Endothelial cell of umbilical vein (primary cell): Measurements from ENCODE around the gene TCF23. TPM values are rescaled to one million over a fixed set of nuclear protein-coding genes. Genes with fewer than 3 reads are reported as not detected.

ENCODE experiments used
- BruUV-seq: library from RNA; stranded (reverse); fragments of 400-500 nt; replicated peaks from 2 replicates; lab custom pipeline; 2021; lab: Mats Ljungman, UMichigan
- CTCF ChIA-PET: fragments of 300-600, 350-600 bp; sonication (Branson Sonifier 250); formaldehyde crosslinking; loops from one replicate; lab custom pipeline; 2021; ENCODE audit warnings: antibody characterized with exemption, inconsistent platforms; lab: Charles Lee
- POLR2A ChIA-PET: fragments of 300-600, 350-600 bp; sonication (Branson Sonifier 250); formaldehyde crosslinking; loops from one replicate; lab custom pipeline; 2021; ENCODE audit warnings: antibody characterized with exemption, inconsistent platforms; lab: Charles Lee
- DNase-seq: peaks from one replicate; pipeline ENCODE4 v3.0.0-alpha.2; 2011; ENCODE audit warnings: low read depth, low spot score
- FAIRE-seq: peaks from 2 replicates; lab custom pipeline; 2011; peaks lifted over from hg19 to GRCh38; lab: Jason Lieb, UNC
- H2AFZ ChIP-seq: 2 replicates; pipeline ENCODE4 v1.6.0; 2012; ENCODE audit warnings: low read depth, low read length, control low read depth, inconsistent platforms
- H3K27ac ChIP-seq: 2 replicates; pipeline ENCODE4 v1.5.1; 2011; ENCODE audit warnings: low read depth, mild to moderate bottlenecking, control low read depth, low read length, moderate library complexity; ENCODE audit not compliant: insufficient read depth
- H3K27me3 ChIP-seq, 2 experiments: 2 replicates each; pipeline versions ENCODE4 v1.6.0 to v1.6.1; 2011; ENCODE audit warnings: low read length in 2 of 2, mixed read lengths in 1 of 2; ENCODE audit not compliant: control insufficient read depth in 2 of 2, insufficient read depth in 2 of 2
- H3K36me3 ChIP-seq, 2 experiments: 2 replicates in 1 of 2; 3 replicates in 1 of 2; pipeline ENCODE4 v1.5.1; 2011; ENCODE audit warnings: low read length in 2 of 2, mild to moderate bottlenecking in 1 of 2, moderate library complexity in 1 of 2; ENCODE audit not compliant: control insufficient read depth in 2 of 2, insufficient read depth in 2 of 2; ENCODE audit errors: extremely low read depth in 1 of 2
- H3K4me1 ChIP-seq: 3 replicates; pipeline ENCODE4 v1.5.1; 2011; ENCODE audit warnings: mild to moderate bottlenecking, low read length; ENCODE audit not compliant: control insufficient read depth, insufficient read depth; ENCODE audit errors: extremely low read depth
- H3K4me2 ChIP-seq: 2 replicates; pipeline ENCODE4 v1.6.1; 2011; ENCODE audit warnings: low read length, control low read depth, mixed read lengths; ENCODE audit not compliant: insufficient read depth
- H3K4me3 ChIP-seq, 3 experiments: fragments of 200-600 bp in 1 of 3; sonication (generic), shearing (Covaris generic) in 1 of 3; replicated peaks in 1 of 3; 2 replicates each; pipeline ENCODE4 v1.5.1; 2011 to 2016; ENCODE audit warnings: control low read depth in 3 of 3, low read length in 3 of 3, mild to moderate bottlenecking in 2 of 3, inconsistent platforms in 1 of 3, low read depth in 1 of 3, moderate library complexity in 1 of 3; ENCODE audit not compliant: insufficient read depth in 1 of 3
- H3K79me2 ChIP-seq: 2 replicates; pipeline ENCODE4 v1.6.0; 2012; ENCODE audit warnings: low read length, inconsistent platforms; ENCODE audit not compliant: control insufficient read depth, insufficient read depth
- H3K9ac ChIP-seq: replicated peaks from 2 replicates; pipeline ENCODE3; 2011; ENCODE audit warnings: low read length, control low read depth; ENCODE audit not compliant: insufficient read depth; ENCODE audit errors: extremely low read depth
- H3K9me1 ChIP-seq: replicated peaks from 3 replicates; pipeline ENCODE4 v1.6.0; 2011; ENCODE audit warnings: mild to moderate bottlenecking, low read length; ENCODE audit not compliant: control insufficient read depth, insufficient read depth; ENCODE audit errors: extremely low read depth
- H3K9me3 ChIP-seq: replicated peaks from 2 replicates; pipeline ENCODE4 v1.5.1; 2012; ENCODE audit warnings: low read length, inconsistent platforms; ENCODE audit not compliant: control insufficient read depth, insufficient read depth
- H4K20me1 ChIP-seq: replicated peaks from 2 replicates; pipeline ENCODE3; 2011; ENCODE audit warnings: mild to moderate bottlenecking, low read length; ENCODE audit not compliant: control insufficient read depth, insufficient read depth; ENCODE audit errors: extremely low read depth
- EZH2 ChIP-seq: IDR thresholded peaks from 2 replicates; pipeline ENCODE4 v1.6.1; 2012; ENCODE audit warnings: borderline replicate concordance, low read depth, mild to moderate bottlenecking, moderate library complexity, low read length, inconsistent platforms; ENCODE audit not compliant: severe bottlenecking
- FOS ChIP-seq: IDR thresholded peaks from 2 replicates; pipeline ENCODE4 v1.6.1; 2011; ENCODE audit warnings: mild to moderate bottlenecking, low read length, moderate library complexity, borderline replicate concordance; ENCODE audit not compliant: insufficient read depth
- GATA2 ChIP-seq: IDR thresholded peaks from 2 replicates; pipeline ENCODE4 v1.7.0; 2011; ENCODE audit warnings: low read depth, mild to moderate bottlenecking, moderate library complexity, mixed read lengths, low read length; ENCODE audit not compliant: insufficient read length, insufficient read depth
- JUN ChIP-seq: IDR thresholded peaks from 2 replicates; pipeline ENCODE4 v1.6.1; 2011; ENCODE audit warnings: borderline replicate concordance, low read depth; ENCODE audit not compliant: insufficient read length, insufficient read depth
- MAX ChIP-seq: IDR thresholded peaks from 2 replicates; pipeline ENCODE4 v1.6.1; 2011; ENCODE audit not compliant: insufficient read depth, insufficient read length
- MYC ChIP-seq: IDR thresholded peaks from one replicate; pipeline ENCODE4 v1.6.1; 2011; ENCODE audit warnings: mild to moderate bottlenecking, low read depth, low read length
- POLR2A ChIP-seq: IDR thresholded peaks from 2 replicates; pipeline ENCODE4 v1.6.1; 2012; ENCODE audit warnings: low read depth, mild to moderate bottlenecking, control low read depth, low read length
- POLR2AphosphoS5 ChIP-seq: IDR thresholded peaks from 2 replicates; pipeline ENCODE4 v1.6.1; 2012; ENCODE audit warnings: low read depth, mild to moderate bottlenecking, control low read depth, low read length, moderate library complexity; ENCODE audit not compliant: insufficient read depth
- dilution Hi-C: fragments of 300-500 bp; cut with MboI; formaldehyde crosslinking; loops from one replicate; pipeline ENCODE4 v1.15.0; 2019; ENCODE audit warnings: low sequenced_read_pairs; ENCODE audit not compliant: extremely low pct_ligation_motif_present
- intact Hi-C: fragments of 100-400 bp; cut with micrococcal nuclease; formaldehyde crosslinking; loops from one replicate; pipeline ENCODE4 v1.10.0; 2022
- polyA plus RNA-seq, 4 experiments: library from polyadenylated mRNA; depleted of rRNA in 3 of 4; stranded (reverse) in 3 of 4; unstranded in 1 of 4; fragments of >200 nt; gene quantifications; 2 replicates each; pipeline versions ENCODE4 v1.2.1 to v1.2.3, GENCODE V29; 2011 to 2012; ENCODE audit warnings: missing spikeins in 1 of 4
- total RNA-seq: library from RNA; stranded (reverse); gene quantifications from 2 replicates; pipeline ENCODE4 v1.2.3, GENCODE V29; 2021
- TF ChIP-seq, protein P1 (sequence below), 2 donors: IDR thresholded peaks; 1 replicate in 1 of 2; 2 replicates in 1 of 2; pipeline ENCODE4 v1.5.1; 2011; ENCODE audit warnings: low read length in 2 of 2, mild to moderate bottlenecking in 2 of 2, moderate library complexity in 2 of 2, control low read depth in 1 of 2, inconsistent platforms in 1 of 2, low read depth in 1 of 2; ENCODE audit not compliant: insufficient read depth in 1 of 2; ENCODE audit errors: extremely low read depth in 1 of 2

TCF23 gene
- total and polyA plus RNA-seq, 2 donors (not counting 3 experiments of a cell fraction or from before 2014, with no cell fraction given), result not detected

DNA sequence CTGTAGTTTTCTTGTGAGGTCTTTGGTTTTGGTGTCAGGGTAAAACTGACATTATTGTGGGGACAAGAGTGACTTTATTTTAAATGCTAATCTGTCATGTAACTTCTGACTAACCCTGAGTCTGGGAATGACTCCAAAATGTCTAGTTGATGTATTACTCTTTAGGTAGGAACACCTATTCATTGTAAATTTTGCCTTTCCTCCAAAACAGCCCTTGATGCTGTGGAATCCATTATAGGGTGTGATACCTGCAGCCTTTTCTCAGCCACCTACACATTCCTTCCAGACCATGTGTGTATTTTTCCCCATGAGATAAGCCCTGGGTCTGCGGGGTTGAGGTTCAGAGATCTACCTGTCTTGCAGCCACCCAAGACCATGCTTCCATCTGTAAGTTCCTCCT lies 5.5 kb upstream of the TCF23 start:
- no peaks in the 10 kb centered on the region for H3K79me2 ChIP-seq
- no peak overlapping the region for H3K27ac ChIP-seq
- no peak overlapping the region for H3K4me2 ChIP-seq
- no peaks in the 10 kb centered on the region for H3K9me3 ChIP-seq
- intact Hi-C loops (no loop called here), dilution Hi-C loops (no loop called here)
- no peak for TF ChIP-seq GATA2
- no peak for TF ChIP-seq POLR2A
- TF ChIP-seq EZH2, result no peak
- TF ChIP-seq MYC, result no peak
- no peak for TF ChIP-seq POLR2AphosphoS5
- TF ChIP-seq FOS, result no peak
- TF ChIP-seq MAX, result no peak
- no peak for TF ChIP-seq JUN
- TF ChIP-seq, protein P1, sequence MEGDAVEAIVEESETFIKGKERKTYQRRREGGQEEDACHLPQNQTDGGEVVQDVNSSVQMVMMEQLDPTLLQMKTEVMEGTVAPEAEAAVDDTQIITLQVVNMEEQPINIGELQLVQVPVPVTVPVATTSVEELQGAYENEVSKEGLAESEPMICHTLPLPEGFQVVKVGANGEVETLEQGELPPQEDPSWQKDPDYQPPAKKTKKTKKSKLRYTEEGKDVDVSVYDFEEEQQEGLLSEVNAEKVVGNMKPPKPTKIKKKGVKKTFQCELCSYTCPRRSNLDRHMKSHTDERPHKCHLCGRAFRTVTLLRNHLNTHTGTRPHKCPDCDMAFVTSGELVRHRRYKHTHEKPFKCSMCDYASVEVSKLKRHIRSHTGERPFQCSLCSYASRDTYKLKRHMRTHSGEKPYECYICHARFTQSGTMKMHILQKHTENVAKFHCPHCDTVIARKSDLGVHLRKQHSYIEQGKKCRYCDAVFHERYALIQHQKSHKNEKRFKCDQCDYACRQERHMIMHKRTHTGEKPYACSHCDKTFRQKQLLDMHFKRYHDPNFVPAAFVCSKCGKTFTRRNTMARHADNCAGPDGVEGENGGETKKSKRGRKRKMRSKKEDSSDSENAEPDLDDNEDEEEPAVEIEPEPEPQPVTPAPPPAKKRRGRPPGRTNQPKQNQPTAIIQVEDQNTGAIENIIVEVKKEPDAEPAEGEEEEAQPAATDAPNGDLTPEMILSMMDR (IDR thresholded peaks at IDR 0.05; ENCODE audit: extremely low read depth in 1 of 2, insufficient read depth in 1 of 2, low read depth in 1 of 2, low read length in 2 of 2), result no peak
- no peaks in the 10 kb centered on the region for H3K36me3 ChIP-seq
- no peaks in the 10 kb centered on the region for H4K20me1 ChIP-seq
- no peak overlapping the region for H2AFZ ChIP-seq
- H3K9ac ChIP-seq, result no peak overlapping the region
- FAIRE-seq (no peak), DNase-seq (no peak)
- ChIA-PET POLR2A (no interaction called here), CTCF (no interaction called here)
- no TSS peak for BruUV-seq
- no peaks in the 10 kb centered on the region for H3K4me1 ChIP-seq
- H3K27me3 ChIP-seq, result peaks cover 5 to 16% of the 10 kb centered on the region in 2 experiments
- H3K9me1 ChIP-seq, result no peaks in the 10 kb centered on the region
- H3K4me3 ChIP-seq, result no peak overlapping the region
